ENCODE measurements around the gene C1QTNF4.
"Not testable (repeated sequence)": the region's sequence is repeated elsewhere in the genome, so short reads cannot be mapped to it uniquely, and the experiment has no call there.

The C1QTNF4 gene

GRCh38 chr11:47566149-47566698, 28.0 kb downstream of the C1QTNF4 start:
- DNase-seq (ENCODE audit: low read depth in 2 of 2): no peak

GRCh38 chr11:47565340-47566148, 28.7 kb downstream of the C1QTNF4 start, which contains the start of gene PTPMT1:
PTPMT1 (plus strand) TSS chr11:47565599; CDS start chr11:47565623, 24 bp downstream.
- DNase-seq (ENCODE audit: low read depth in 2 of 2): peak; percentile 26 to 55

GRCh38 chr11:47564933-47565339, 29.3 kb downstream of the C1QTNF4 start:
- DNase-seq (ENCODE audit: low read depth in 2 of 2): no peak

- DNase-seq (ENCODE audit: low read depth in 2 of 2): not testable (repeated sequence)
Observed at GRCh38 chr11:47564366-47564765, 29.8 kb downstream of the C1QTNF4 start.

GRCh38 chr11:47562393-47562792, 31.8 kb downstream of the C1QTNF4 start:
- not testable (repeated sequence) for DNase-seq (ENCODE audit: low read depth in 2 of 2)

- no peak for DNase-seq (ENCODE audit: low read depth in 2 of 2)
Observed at GRCh38 chr11:47560426-47560825, 33.8 kb downstream of the C1QTNF4 start.

- no peak for DNase-seq (ENCODE audit: low read depth in 2 of 2)
Observed at GRCh38 chr11:47558695-47559094, 35.5 kb downstream of the C1QTNF4 start.

- DNase-seq (ENCODE audit: low read depth in 2 of 2): not testable (repeated sequence)
Observed at GRCh38 chr11:47557004-47557403, 37.2 kb downstream of the C1QTNF4 start.

GRCh38 chr11:47553406-47553743, 40.8 kb downstream of the C1QTNF4 start:
- DNase-seq (ENCODE audit: low read depth in 2 of 2): no peak

GRCh38 chr11:47552566-47553405, 41.4 kb downstream of the C1QTNF4 start, which contains the start of gene CELF1:
CELF1 (minus strand) TSS chr11:47553132; CDS start chr11:47499523, 53,609 bp downstream.
- peak; percentile 83 to 90 for DNase-seq (ENCODE audit: low read depth in 2 of 2)

GRCh38 chr11:47552056-47552565, 42.1 kb downstream of the C1QTNF4 start:
- peak in 1 of 2 donors; percentile 7 for DNase-seq (ENCODE audit: low read depth in 2 of 2)

- no peak for DNase-seq (ENCODE audit: low read depth in 2 of 2)
Observed at GRCh38 chr11:47551086-47551485, 43.1 kb downstream of the C1QTNF4 start.

- DNase-seq (ENCODE audit: low read depth in 2 of 2): no peak
Observed at GRCh38 chr11:47550288-47551047, 43.7 kb downstream of the C1QTNF4 start.

- not testable (repeated sequence) for DNase-seq (ENCODE audit: low read depth in 2 of 2)
Observed at GRCh38 chr11:47546274-47546673, 47.9 kb downstream of the C1QTNF4 start.

- DNase-seq (ENCODE audit: low read depth in 2 of 2): no peak
Observed at GRCh38 chr11:47545298-47545697, 48.9 kb downstream of the C1QTNF4 start.

- no peak for DNase-seq (ENCODE audit: low read depth in 2 of 2)
Observed at GRCh38 chr11:47541070-47541469, 53.1 kb downstream of the C1QTNF4 start.

GRCh38 chr11:47539681-47540039, 54.6 kb downstream of the C1QTNF4 start:
- DNase-seq (ENCODE audit: low read depth in 2 of 2): no peak
